ENCODE measurements around the gene RCBTB2.

GRCh38 chr13:48527955-48528354 lies 4.9 kb downstream of the RCBTB2 start:
- TF ChIP-seq CTCF (IDR thresholded peaks at IDR 0.05): no peak
- TF ChIP-seq POLR2A (IDR thresholded peaks at IDR 0.05): no peak
